ENCODE measurements around the gene TBC1D30. TPM values are rescaled to one million over a fixed set of nuclear protein-coding genes. Genes with fewer than 3 reads are reported as not detected.

The TBC1D30 gene
- total RNA-seq, 1 donor: 0.72 TPM

GRCh38 chr12:64883264-64884163, 59.1 kb downstream of the TBC1D30 start:
- Histone ChIP-seq H3K9me3 (ENCODE audit: low read depth, low read length) (no peaks in the 10 kb centered on the region), H3K4me2 (ENCODE audit: insufficient read depth, low read length) (no peak overlapping the region), H2AFZ (ENCODE audit: low read length) (peak overlapping the region; percentile 15), H3K36me3 (ENCODE audit: insufficient read depth, low read length) (no peaks in the 10 kb centered on the region), H3K4me1 (ENCODE audit: insufficient read depth, low read length) (no peaks in the 10 kb centered on the region), H3K27ac (ENCODE audit: low read depth, low read length) (no peak overlapping the region), H3K27me3 (ENCODE audit: insufficient read depth, low read length) (peaks cover 14% of the 10 kb centered on the region), H3K79me2 (ENCODE audit: insufficient read depth, low read length) (no peaks in the 10 kb centered on the region), H3K4me3 (ENCODE audit: insufficient read depth, low read length) (no peak overlapping the region), H4K20me1 (ENCODE audit: insufficient read depth, low read length) (no peaks in the 10 kb centered on the region)
- DNase-seq (ENCODE audit: insufficient read length, low spot score, missing footprints): no peak
- TF ChIP-seq, protein P1, sequence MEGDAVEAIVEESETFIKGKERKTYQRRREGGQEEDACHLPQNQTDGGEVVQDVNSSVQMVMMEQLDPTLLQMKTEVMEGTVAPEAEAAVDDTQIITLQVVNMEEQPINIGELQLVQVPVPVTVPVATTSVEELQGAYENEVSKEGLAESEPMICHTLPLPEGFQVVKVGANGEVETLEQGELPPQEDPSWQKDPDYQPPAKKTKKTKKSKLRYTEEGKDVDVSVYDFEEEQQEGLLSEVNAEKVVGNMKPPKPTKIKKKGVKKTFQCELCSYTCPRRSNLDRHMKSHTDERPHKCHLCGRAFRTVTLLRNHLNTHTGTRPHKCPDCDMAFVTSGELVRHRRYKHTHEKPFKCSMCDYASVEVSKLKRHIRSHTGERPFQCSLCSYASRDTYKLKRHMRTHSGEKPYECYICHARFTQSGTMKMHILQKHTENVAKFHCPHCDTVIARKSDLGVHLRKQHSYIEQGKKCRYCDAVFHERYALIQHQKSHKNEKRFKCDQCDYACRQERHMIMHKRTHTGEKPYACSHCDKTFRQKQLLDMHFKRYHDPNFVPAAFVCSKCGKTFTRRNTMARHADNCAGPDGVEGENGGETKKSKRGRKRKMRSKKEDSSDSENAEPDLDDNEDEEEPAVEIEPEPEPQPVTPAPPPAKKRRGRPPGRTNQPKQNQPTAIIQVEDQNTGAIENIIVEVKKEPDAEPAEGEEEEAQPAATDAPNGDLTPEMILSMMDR (IDR thresholded peaks at IDR 0.05; ENCODE audit: extremely low read depth, low read depth, low read length): no peak

- no peaks in the 10 kb centered on the region for H3K4me1 ChIP-seq (ENCODE audit: insufficient read depth, low read length)
- no peaks in the 10 kb centered on the region for H3K79me2 ChIP-seq (ENCODE audit: insufficient read depth, low read length)
- H3K27me3 ChIP-seq (ENCODE audit: insufficient read depth, low read length): peaks cover 8% of the 10 kb centered on the region
- H3K4me3 ChIP-seq (ENCODE audit: insufficient read depth, low read length): no peak overlapping the region
- H3K4me2 ChIP-seq (ENCODE audit: insufficient read depth, low read length): no peak overlapping the region
- TF ChIP-seq, protein P1 (IDR thresholded peaks at IDR 0.05; ENCODE audit: extremely low read depth, low read depth, low read length): no peak
- H4K20me1 ChIP-seq (ENCODE audit: insufficient read depth, low read length): no peaks in the 10 kb centered on the region
- H3K9me3 ChIP-seq (ENCODE audit: low read depth, low read length): no peaks in the 10 kb centered on the region
- H3K36me3 ChIP-seq (ENCODE audit: insufficient read depth, low read length): no peaks in the 10 kb centered on the region
- H3K27ac ChIP-seq (ENCODE audit: low read depth, low read length): no peak overlapping the region
- H2AFZ ChIP-seq (ENCODE audit: low read length): no peak overlapping the region
- no peak for DNase-seq (ENCODE audit: insufficient read length, low spot score, missing footprints)
Observed at GRCh38 chr12:64884164-64884542, 59.7 kb downstream of the TBC1D30 start.

DNA sequence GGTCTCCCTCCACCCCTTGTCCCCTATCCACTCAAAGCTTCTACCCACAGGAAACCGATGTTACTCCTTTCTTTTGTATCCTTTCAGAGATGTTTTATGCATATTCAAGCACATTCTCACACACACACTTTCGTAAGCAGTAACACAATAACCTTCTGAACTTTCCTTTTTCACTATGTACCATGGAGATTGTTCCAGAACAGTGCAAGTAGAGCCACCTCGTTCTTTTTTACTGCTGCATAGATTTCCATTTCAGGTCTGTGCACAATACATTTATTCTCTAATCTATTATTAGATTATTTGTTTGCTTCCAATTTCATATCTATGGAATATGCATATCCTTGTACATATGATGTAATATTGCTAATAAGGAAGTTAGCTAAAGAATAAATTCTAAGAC, 60.3 kb downstream of the TBC1D30 start:
- no peak for DNase-seq (ENCODE audit: insufficient read length, low spot score, missing footprints)
- H3K27me3 ChIP-seq (ENCODE audit: insufficient read depth, low read length): peaks cover 6% of the 10 kb centered on the region
- no peak overlapping the region for H3K4me2 ChIP-seq (ENCODE audit: insufficient read depth, low read length)
- no peaks in the 10 kb centered on the region for H3K36me3 ChIP-seq (ENCODE audit: insufficient read depth, low read length)
- no peaks in the 10 kb centered on the region for H3K79me2 ChIP-seq (ENCODE audit: insufficient read depth, low read length)
- no peaks in the 10 kb centered on the region for H4K20me1 ChIP-seq (ENCODE audit: insufficient read depth, low read length)
- H3K9me3 ChIP-seq (ENCODE audit: low read depth, low read length): no peaks in the 10 kb centered on the region
- no peak overlapping the region for H3K27ac ChIP-seq (ENCODE audit: low read depth, low read length)
- TF ChIP-seq, protein P1 (IDR thresholded peaks at IDR 0.05; ENCODE audit: extremely low read depth, low read depth, low read length): no peak
- H3K4me3 ChIP-seq (ENCODE audit: insufficient read depth, low read length): no peak overlapping the region
- H3K4me1 ChIP-seq (ENCODE audit: insufficient read depth, low read length): no peaks in the 10 kb centered on the region
- no peak overlapping the region for H2AFZ ChIP-seq (ENCODE audit: low read length)

DNA sequence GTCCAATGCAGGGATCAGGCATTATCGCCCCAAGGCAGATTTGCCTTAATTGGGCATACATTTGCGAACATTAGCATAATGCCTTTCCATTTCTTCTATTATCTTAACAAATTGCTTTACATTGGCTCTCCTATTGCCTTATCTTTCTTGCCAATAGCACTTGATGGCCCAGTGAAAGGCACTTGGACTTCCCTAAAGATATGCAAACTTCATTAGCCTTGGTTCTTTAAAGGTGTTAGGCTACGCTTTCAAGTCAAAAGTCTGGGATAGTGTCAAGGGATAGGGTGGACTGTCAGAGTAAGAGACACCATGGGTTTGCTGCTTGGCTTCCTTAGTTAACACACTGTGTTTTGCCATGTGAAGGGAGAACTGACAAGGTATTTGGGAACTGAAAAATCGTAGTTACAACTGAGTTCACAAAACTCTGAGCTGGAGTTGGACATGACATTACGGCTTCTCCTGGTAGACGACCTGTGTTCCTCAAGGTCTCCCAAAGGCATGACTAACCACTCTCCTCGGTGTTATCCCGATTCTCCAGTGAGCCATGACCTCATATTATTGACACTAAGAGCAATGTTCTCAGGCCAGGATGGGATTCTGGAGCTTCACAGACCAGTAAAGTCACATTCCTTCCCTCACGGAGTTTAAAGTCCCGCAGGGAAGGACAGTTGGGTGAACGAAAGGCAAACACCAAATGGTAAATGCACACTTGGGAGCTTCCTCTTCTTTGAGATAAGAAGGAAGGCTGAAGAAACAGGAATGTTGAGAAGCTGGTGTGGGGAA, 65.2 kb downstream of the TBC1D30 start:
- no peaks in the 10 kb centered on the region for H3K79me2 ChIP-seq (ENCODE audit: insufficient read depth, low read length)
- TF ChIP-seq, protein P1 (IDR thresholded peaks at IDR 0.05; ENCODE audit: extremely low read depth, low read depth, low read length): no peak
- H3K27me3 ChIP-seq (ENCODE audit: insufficient read depth, low read length): no peaks in the 10 kb centered on the region
- H3K36me3 ChIP-seq (ENCODE audit: insufficient read depth, low read length): no peaks in the 10 kb centered on the region
- no peak for DNase-seq (ENCODE audit: insufficient read length, low spot score, missing footprints)
- H3K4me3 ChIP-seq (ENCODE audit: insufficient read depth, low read length): no peak overlapping the region
- no peak overlapping the region for H3K4me2 ChIP-seq (ENCODE audit: insufficient read depth, low read length)
- no peaks in the 10 kb centered on the region for H4K20me1 ChIP-seq (ENCODE audit: insufficient read depth, low read length)
- H3K27ac ChIP-seq (ENCODE audit: low read depth, low read length): no peak overlapping the region
- no peak overlapping the region for H2AFZ ChIP-seq (ENCODE audit: low read length)
- H3K9me3 ChIP-seq (ENCODE audit: low read depth, low read length): no peaks in the 10 kb centered on the region
- peaks cover 8% of the 10 kb centered on the region for H3K4me1 ChIP-seq (ENCODE audit: insufficient read depth, low read length)
